ENCODE results near the gene PLA2G4E.

DNA sequence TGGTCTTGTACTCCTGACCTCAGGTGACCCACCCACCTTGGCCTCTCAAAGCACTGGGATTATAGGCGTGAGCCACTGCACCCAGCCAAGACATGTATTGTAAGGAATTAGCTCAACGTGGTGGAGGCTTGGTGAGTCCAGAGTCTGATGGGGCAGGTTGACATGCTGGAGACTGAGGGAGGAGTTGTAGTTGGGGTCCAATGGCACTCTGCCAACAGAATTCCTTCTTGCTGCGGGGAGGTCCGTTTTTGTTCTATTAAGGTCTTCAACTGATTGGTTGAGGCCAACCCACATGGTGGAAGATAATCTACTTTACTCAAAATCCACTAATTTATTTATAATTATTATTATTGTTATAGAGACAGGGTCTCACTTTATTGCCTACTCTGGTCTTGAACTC, 43.4 kb upstream of the PLA2G4E start:
- TF ChIP-seq, protein P1, sequence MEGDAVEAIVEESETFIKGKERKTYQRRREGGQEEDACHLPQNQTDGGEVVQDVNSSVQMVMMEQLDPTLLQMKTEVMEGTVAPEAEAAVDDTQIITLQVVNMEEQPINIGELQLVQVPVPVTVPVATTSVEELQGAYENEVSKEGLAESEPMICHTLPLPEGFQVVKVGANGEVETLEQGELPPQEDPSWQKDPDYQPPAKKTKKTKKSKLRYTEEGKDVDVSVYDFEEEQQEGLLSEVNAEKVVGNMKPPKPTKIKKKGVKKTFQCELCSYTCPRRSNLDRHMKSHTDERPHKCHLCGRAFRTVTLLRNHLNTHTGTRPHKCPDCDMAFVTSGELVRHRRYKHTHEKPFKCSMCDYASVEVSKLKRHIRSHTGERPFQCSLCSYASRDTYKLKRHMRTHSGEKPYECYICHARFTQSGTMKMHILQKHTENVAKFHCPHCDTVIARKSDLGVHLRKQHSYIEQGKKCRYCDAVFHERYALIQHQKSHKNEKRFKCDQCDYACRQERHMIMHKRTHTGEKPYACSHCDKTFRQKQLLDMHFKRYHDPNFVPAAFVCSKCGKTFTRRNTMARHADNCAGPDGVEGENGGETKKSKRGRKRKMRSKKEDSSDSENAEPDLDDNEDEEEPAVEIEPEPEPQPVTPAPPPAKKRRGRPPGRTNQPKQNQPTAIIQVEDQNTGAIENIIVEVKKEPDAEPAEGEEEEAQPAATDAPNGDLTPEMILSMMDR (IDR thresholded peaks at IDR 0.05), result no peak
- TF ChIP-seq POLR2A (IDR thresholded peaks at IDR 0.05), result no peak

All from esophagus squamous epithelium (tissue), 4 donors.